HG02970 (cell line): ENCODE data around the gene TRIML1.

Source experiments
- ATAC-seq: cut with Tn5 transposase; IDR thresholded peaks from one replicate; pipeline ENCODE4 v1.9.1; 2021; ENCODE audit warnings: mild to moderate bottlenecking, moderate library complexity, moderate number of reproducible peaks; ENCODE audit not compliant: unreplicated experiment, low FRiP score

TRIML1 gene, protein sequence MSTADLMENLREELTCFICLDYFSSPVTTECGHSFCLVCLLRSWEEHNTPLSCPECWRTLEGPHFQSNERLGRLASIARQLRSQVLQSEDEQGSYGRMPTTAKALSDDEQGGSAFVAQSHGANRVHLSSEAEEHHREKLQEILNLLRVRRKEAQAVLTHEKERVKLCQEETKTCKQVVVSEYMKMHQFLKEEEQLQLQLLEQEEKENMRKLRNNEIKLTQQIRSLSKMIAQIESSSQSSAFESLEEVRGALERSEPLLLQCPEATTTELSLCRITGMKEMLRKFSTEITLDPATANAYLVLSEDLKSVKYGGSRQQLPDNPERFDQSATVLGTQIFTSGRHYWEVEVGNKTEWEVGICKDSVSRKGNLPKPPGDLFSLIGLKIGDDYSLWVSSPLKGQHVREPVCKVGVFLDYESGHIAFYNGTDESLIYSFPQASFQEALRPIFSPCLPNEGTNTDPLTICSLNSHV

GRCh38 chr4:188139141-188139540 is at the start of gene TRIML1:
Gene TRIML1, plus strand, starts transcription at chr4:188139441. Its CDS starts 118 bp downstream, at chr4:188139559.
- ATAC-seq, result no peak

- no peak for ATAC-seq
These were observed 46.4 kb upstream of the TRIML1 start for GRCh38 chr4:188092824-188093223.

GRCh38 chr4:188106454-188106853 is 32.8 kb upstream of the TRIML1 start:
- ATAC-seq, result no peak

GRCh38 chr4:188107931-188108843 is 31.1 kb upstream of the TRIML1 start:
- no peak for ATAC-seq

DNA sequence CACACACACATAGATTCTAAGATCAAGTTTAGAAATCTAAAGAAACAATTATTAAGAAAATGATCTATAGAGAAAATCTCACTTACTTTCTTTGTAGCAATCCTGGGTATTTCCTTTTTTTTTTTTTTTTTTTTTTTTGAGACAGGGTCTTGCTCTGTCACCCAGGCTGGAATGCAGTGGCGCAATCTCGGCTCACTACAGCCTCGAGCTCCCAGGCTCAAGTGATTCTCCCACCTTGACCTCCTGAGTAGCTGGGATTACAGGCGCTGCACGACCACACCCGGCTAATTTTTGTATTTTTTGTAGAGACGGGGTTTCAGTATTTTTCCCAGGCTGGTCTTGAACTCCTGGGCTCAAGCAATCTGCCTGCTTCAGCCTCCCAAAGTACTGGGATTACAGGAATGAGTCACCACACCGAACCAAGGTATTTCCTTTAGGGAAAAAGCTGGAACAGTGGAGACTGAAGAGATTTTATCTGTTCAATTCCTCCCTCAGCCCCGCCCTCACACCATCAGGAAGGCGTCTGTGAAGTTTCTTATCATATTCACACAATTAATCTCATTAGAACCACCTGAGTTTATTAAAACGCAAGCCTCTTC is 30.0 kb upstream of the TRIML1 start, which contains the start of gene TRIML2:
TSS of gene TRIML2 (minus strand) at position 447 of the 599 bp plus-strand sequence. CDS start 4,235 bp downstream, outside the sequence.
- ATAC-seq, result no peak

- no peak for ATAC-seq
These were observed 29.2 kb upstream of the TRIML1 start for GRCh38 chr4:188110036-188110435.

DNA sequence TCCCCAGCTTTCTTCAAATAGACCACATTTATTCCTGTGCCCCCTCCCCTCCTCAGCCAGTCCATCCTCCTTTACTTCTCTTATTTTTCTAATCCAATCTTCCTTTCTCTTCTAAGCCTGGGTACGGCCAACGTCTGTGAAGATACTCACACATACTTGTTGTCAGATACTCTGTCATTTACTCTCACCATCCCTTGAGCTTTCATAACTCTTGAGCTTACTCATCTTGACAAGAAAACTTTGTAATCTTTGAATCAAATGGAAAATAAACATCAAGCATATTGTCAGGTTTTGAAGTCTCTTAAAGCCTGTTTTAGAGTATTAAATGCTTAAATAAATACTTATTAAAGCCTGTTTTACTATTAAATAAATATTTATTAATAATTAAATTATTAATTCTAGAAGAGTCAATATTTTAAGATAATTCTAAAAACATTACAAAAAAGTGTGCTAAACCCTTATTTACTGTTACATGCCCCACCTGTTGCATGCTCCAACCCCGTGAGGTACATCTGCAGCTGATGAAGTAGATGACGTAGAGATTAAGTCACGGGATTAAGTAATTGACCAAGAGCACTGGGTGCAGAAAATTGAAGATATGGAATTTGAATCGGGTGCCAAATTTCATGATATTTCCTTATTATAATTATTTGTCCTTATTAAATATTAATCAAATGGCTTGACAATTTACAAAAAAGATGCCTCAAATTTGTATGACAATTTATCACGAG is 28.3 kb upstream of the TRIML1 start:
- ATAC-seq, result no peak

- ATAC-seq, result no peak
These were observed 27.3 kb upstream of the TRIML1 start for GRCh38 chr4:188111955-188112354.

- no peak for ATAC-seq
These were observed 26.1 kb upstream of the TRIML1 start for GRCh38 chr4:188113156-188113555.

DNA sequence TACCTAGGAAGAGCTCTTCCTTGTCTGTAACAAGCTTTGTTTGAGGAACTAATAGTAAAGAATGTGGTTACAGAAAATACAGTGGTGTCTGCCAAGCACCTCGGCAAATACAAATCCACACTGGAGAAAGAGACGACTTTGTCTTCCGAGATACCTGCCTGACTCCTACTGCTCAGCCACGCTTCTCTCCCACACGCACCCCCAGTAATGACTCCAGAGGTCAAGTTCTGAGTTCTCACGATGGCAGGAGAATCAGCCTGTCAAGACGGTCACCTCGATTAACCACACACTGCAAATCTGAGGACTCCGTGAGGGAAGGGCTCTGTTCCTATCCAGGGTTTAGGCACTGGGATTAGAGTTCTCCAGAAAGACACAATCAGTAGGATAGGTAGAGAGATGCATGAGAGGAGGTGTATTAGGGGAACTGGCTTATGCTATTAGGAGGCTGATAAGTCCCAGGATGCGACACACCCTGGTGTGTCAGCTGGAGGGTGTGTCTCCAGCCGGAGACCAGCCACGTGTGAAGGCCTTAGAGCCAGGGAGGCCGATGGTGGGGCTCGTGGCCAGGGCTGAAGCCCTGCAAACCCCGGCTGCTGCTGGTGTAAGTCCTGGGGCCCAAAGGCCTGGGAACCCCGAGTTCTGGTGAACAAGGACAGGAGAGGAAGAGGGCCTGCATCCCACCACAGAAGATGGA is 21.5 kb upstream of the TRIML1 start:
- ATAC-seq, result no peak

- no peak for ATAC-seq
These were observed 17.7 kb upstream of the TRIML1 start for GRCh38 chr4:188121530-188121929.

- no peak for ATAC-seq
These were observed 11.9 kb upstream of the TRIML1 start for GRCh38 chr4:188127214-188127874.

- ATAC-seq, result no peak
These were observed 8.9 kb upstream of the TRIML1 start for GRCh38 chr4:188130355-188130754.

GRCh38 chr4:188132232-188132631 is 7.0 kb upstream of the TRIML1 start:
- no peak for ATAC-seq

DNA sequence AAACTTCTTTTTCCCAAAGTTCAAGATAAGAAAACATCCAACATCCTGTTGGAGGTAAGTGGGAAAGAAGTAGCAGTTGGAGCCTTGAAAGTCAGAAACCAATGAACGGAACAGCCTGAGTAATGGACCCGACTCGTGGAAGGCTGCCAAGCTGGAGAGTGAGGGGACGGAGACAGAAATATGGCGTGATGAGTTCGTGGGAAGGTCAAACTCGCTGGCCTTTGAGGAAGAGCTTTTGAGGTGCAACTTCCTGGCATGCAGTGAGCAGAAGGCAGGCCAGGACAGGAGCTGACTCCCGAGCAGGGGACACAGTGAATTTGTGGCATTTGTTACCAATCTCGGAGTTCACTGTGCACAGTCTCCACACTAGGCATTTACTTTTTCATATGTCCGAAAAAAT is 1.0 kb upstream of the TRIML1 start:
- ATAC-seq, result no peak

DNA sequence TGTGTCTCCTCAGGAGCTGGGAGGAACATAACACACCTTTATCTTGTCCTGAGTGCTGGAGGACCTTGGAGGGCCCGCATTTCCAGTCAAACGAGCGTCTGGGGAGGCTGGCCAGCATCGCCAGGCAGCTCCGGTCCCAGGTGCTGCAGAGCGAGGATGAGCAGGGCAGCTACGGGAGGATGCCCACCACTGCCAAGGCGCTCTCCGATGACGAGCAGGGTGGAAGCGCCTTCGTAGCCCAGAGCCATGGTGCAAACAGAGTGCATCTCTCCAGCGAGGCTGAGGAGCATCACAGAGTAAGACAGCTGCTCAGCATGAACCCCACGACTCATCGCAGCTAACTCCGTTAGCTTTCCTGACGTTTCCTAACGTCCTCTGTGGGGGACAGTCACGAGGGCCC is 430 bp downstream of the TRIML1 start:
- ATAC-seq, result no peak

DNA sequence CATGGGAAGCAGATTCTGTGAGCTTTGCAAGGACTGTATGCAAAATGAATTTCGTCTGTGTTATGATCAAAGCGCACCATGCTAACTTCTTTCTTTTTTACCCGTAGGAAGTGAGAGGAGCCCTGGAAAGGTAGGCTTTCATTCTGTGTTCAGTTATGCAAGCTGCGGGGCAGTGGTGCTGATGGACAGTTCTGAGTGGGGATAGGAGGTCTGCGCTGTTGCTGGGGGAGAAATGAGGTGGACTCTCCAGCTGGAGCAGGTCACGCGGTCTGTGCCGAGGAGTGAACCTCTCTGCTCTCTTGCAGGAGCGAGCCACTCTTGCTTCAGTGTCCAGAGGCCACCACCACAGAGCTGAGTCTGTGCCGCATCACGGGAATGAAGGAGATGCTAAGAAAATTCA is 4.5 kb downstream of the TRIML1 start:
- no peak for ATAC-seq

GRCh38 chr4:188145601-188146000 is 6.4 kb downstream of the TRIML1 start:
- ATAC-seq, result no peak

DNA sequence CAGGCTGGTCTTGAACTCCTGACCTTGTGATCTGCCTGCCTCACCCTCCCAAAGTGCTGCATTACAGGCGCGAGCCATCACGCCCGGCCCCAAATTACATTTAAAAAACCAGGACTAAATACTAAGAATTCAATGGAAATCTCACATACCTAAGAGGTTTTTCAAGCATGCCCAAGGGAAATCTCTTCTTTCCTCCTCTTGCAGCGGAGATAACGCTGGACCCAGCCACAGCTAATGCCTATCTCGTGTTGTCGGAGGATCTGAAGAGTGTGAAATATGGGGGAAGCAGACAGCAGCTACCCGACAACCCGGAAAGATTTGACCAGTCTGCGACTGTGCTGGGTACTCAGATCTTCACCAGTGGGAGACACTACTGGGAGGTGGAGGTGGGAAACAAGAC is 7.4 kb downstream of the TRIML1 start:
- no peak for ATAC-seq
